GM12801 (cell line): ENCODE measurements around the gene CCDC185.

ENCODE experiments used
- CTCF ChIP-seq: IDR thresholded peaks from one replicate; pipeline ENCODE4 v1.5.1; 2011; ENCODE audit warnings: control low read depth; ENCODE audit not compliant: insufficient read length; ENCODE audit errors: extremely low read depth

Gene CCDC185

GRCh38 chr1:223393275-223394214, at the start of gene CCDC185:
TSS of gene CCDC185 (plus strand) at chr1:223393415. CDS start at chr1:223393476, 61 bp downstream.
- no peak for TF ChIP-seq CTCF

- no peak for TF ChIP-seq CTCF
Measured at GRCh38 chr1:223343692-223344091, 49.5 kb upstream of the CCDC185 start.

- no peak for TF ChIP-seq CTCF
Measured at GRCh38 chr1:223344491-223344890, 48.7 kb upstream of the CCDC185 start.

GRCh38 chr1:223345720-223346119, 47.5 kb upstream of the CCDC185 start:
- TF ChIP-seq CTCF: no peak

GRCh38 chr1:223346311-223346710, 46.9 kb upstream of the CCDC185 start:
- no peak for TF ChIP-seq CTCF

- TF ChIP-seq CTCF: no peak
Measured at GRCh38 chr1:223347583-223347982, 45.6 kb upstream of the CCDC185 start.

- TF ChIP-seq CTCF: no peak
Measured at GRCh38 chr1:223348439-223348838, 44.8 kb upstream of the CCDC185 start.
